CD4-positive, alpha-beta T cell (primary cell): ENCODE measurements around the gene LRPPRC. TPM values are rescaled to one million over a fixed set of nuclear protein-coding genes. Genes with fewer than 3 reads are reported as not detected.

ENCODE experiments used
- ATAC-seq: fragments of 200-7000 bp; cut with Tn5 transposase; one replicate; pipeline ENCODE4 v1.10.0; 2022; ENCODE audit warnings: mild to moderate bottlenecking; ENCODE audit not compliant: poor library complexity
- CTCF ChIA-PET: fragments of 350-600 bp; sonication (Branson Sonifier 250); formaldehyde crosslinking; loops from one replicate; lab custom pipeline; 2021; ENCODE audit warnings: antibody characterized with exemption, inconsistent platforms; lab: Charles Lee
- POLR2A ChIA-PET: fragments of 350-600 bp; sonication (Branson Sonifier 250); formaldehyde crosslinking; loops from one replicate; lab custom pipeline; 2021; ENCODE audit warnings: antibody characterized with exemption, inconsistent platforms; lab: Charles Lee
- DNase-seq, 14 experiments: peaks; one replicate each; pipeline ENCODE4 v3.0.0-alpha.2; 2013 to 2020; ENCODE audit warnings: mixed read lengths in 2 of 14
- H3K27ac ChIP-seq, 2 donors: one replicate each; pipeline versions ENCODE4 v1.5.1 to v1.7.0; 2013; ENCODE audit warnings: low read length in 2 of 2, low read depth in 1 of 2, mild to moderate bottlenecking in 1 of 2
- H3K27me3 ChIP-seq, 2 experiments: 1 replicate in 1 of 2; 2 replicates in 1 of 2; pipeline versions ENCODE4 v1.6.1 to v1.7.0; 2013; ENCODE audit warnings: low read length in 2 of 2, control low read depth in 1 of 2, mild to moderate bottlenecking in 1 of 2, moderate library complexity in 1 of 2; ENCODE audit not compliant: insufficient read depth in 2 of 2, control insufficient read depth in 1 of 2
- H3K36me3 ChIP-seq: one replicate; pipeline ENCODE4 v1.6.1; 2013; ENCODE audit warnings: low read length, control low read depth; ENCODE audit not compliant: insufficient read depth
- H3K4me1 ChIP-seq: one replicate; pipeline ENCODE4 v1.6.1; 2013; ENCODE audit warnings: low read length, control low read depth; ENCODE audit not compliant: insufficient read depth
- H3K4me3 ChIP-seq: one replicate; pipeline ENCODE4 v1.5.1; 2013; ENCODE audit warnings: mild to moderate bottlenecking, low read length, moderate library complexity
- H3K9me3 ChIP-seq, 2 experiments: 1 replicate in 1 of 2; 2 replicates in 1 of 2; pipeline versions ENCODE4 v1.6.1 to v1.7.0; 2013; ENCODE audit warnings: low read length in 2 of 2, mild to moderate bottlenecking in 2 of 2, control low read depth in 1 of 2, moderate library complexity in 1 of 2; ENCODE audit not compliant: control insufficient read depth in 1 of 2, insufficient read depth in 1 of 2
- H3K27ac Mint-ChIP-seq: one replicate; pipeline ENCODE4 v1.8.0; 2020; ENCODE audit warnings: mixed read lengths
- H3K27me3 Mint-ChIP-seq: one replicate; pipeline ENCODE4 v1.8.0; 2021; ENCODE audit warnings: mixed read lengths
- H3K36me3 Mint-ChIP-seq: one replicate; pipeline ENCODE4 v1.8.0; 2021; ENCODE audit warnings: low read depth, mixed read lengths
- H3K4me1 Mint-ChIP-seq: one replicate; pipeline ENCODE4 v1.8.0; 2021; ENCODE audit warnings: low read depth, mixed read lengths
- H3K4me3 Mint-ChIP-seq: one replicate; pipeline ENCODE4 v1.8.0; 2020; ENCODE audit warnings: mild to moderate bottlenecking, mixed read lengths
- H3K9me3 Mint-ChIP-seq: one replicate; pipeline ENCODE4 v1.8.0; 2020; ENCODE audit warnings: mixed read lengths
- CTCF ChIP-seq: fragments of 200-600 bp; IDR thresholded peaks from one replicate; pipeline ENCODE4 v1.8.0; 2022; ENCODE audit warnings: antibody characterized with exemption, mild to moderate bottlenecking
- intact Hi-C, 2 experiments: fragments of 100-400 bp; cut with DNase I in 1 of 2; cut with micrococcal nuclease in 1 of 2; formaldehyde crosslinking; loops; one replicate each; pipeline versions ENCODE4 v1.15.1 to v1.9.0; 2023 to 2025; cut with DNase I, micrococcal nuclease
- total RNA-seq, 174 experiments: library from RNA in 2 of 174; stranded (reverse) in 2 of 174; gene quantifications; one replicate each; pipeline ENCODE4 v1.2.3 and lab custom pipeline; 2021 to 2026

LRPPRC gene
- total RNA-seq, 2 experiments from 2014 or later: 55.2 to 55.4 TPM

GRCh38 chr2:43943323-43943722 lies 52.5 kb downstream of the LRPPRC start:
- intact Hi-C loops: no loop called here
- H3K4me3 ChIP-seq: no peak overlapping the region
- H3K4me1 ChIP-seq: no peaks in the 10 kb centered on the region
- ChIA-PET POLR2A (no interaction called here), CTCF (no interaction called here)
- H3K36me3 ChIP-seq: peaks cover 57% of the 10 kb centered on the region
- Mint-ChIP-seq H3K27ac (no peak overlapping the region), H3K27me3 (no peaks in the 10 kb centered on the region), H3K4me1 (no peaks in the 10 kb centered on the region), H3K4me3 (no peak overlapping the region), H3K36me3 (peaks cover 88% of the 10 kb centered on the region), H3K9me3 (no peaks in the 10 kb centered on the region)
- no peaks in the 10 kb centered on the region for H3K27me3 ChIP-seq
- no peak for TF ChIP-seq CTCF
- ATAC-seq (no peak), DNase-seq (no peak)
- no peak overlapping the region for H3K27ac ChIP-seq
- H3K9me3 ChIP-seq: no peaks in the 10 kb centered on the region

GRCh38 chr2:43942881-43943280 lies 52.9 kb downstream of the LRPPRC start:
- no peak overlapping the region for H3K4me3 Mint-ChIP-seq
- no peaks in the 10 kb centered on the region for H3K4me1 Mint-ChIP-seq
- no peaks in the 10 kb centered on the region for H3K9me3 Mint-ChIP-seq
- intact Hi-C loops: no loop called here
- no peak for DNase-seq
- H3K36me3 ChIP-seq: peaks cover 53% of the 10 kb centered on the region
- no peak for ATAC-seq
- no peaks in the 10 kb centered on the region for H3K27me3 ChIP-seq
- TF ChIP-seq CTCF: no peak
- CTCF ChIA-PET: no interaction called here
- H3K9me3 ChIP-seq: no peaks in the 10 kb centered on the region
- peaks cover 87% of the 10 kb centered on the region for H3K36me3 Mint-ChIP-seq
- POLR2A ChIA-PET: no interaction called here
- H3K27ac ChIP-seq: no peak overlapping the region
- H3K27ac Mint-ChIP-seq: no peak overlapping the region
- no peaks in the 10 kb centered on the region for H3K4me1 ChIP-seq
- no peaks in the 10 kb centered on the region for H3K27me3 Mint-ChIP-seq
- no peak overlapping the region for H3K4me3 ChIP-seq

- no peaks in the 10 kb centered on the region for H3K9me3 ChIP-seq
- H3K4me3 ChIP-seq: no peak overlapping the region
- H3K27ac ChIP-seq: no peak overlapping the region
- ATAC-seq (no peak), DNase-seq (no peak)
- H3K27me3 ChIP-seq: no peaks in the 10 kb centered on the region
- no peaks in the 10 kb centered on the region for H3K4me1 ChIP-seq
- H3K36me3 Mint-ChIP-seq: peaks cover 84% of the 10 kb centered on the region
- H3K9me3 Mint-ChIP-seq: no peaks in the 10 kb centered on the region
- intact Hi-C loops: no loop called here
- H3K36me3 ChIP-seq: peaks cover 47% of the 10 kb centered on the region
- H3K27me3 Mint-ChIP-seq: no peaks in the 10 kb centered on the region
- H3K4me1 Mint-ChIP-seq: no peaks in the 10 kb centered on the region
- H3K4me3 Mint-ChIP-seq: no peak overlapping the region
- no peak overlapping the region for H3K27ac Mint-ChIP-seq
- POLR2A ChIA-PET: no interaction called here
- CTCF ChIA-PET: interaction anchor here (0.6 kb wide), 1 partner anchor 462 kb away, joined by 3 read pairs; no protein-coding TSS in a partner anchor
- no peak for TF ChIP-seq CTCF
Observed at GRCh38 chr2:43941966-43942365, 53.8 kb downstream of the LRPPRC start.
